K562 (cell line): ENCODE measurements around the gene DEGS2. TPM values are rescaled to one million over a fixed set of nuclear protein-coding genes. Genes with fewer than 3 reads are reported as not detected.

ENCODE experiments used
- BRF1 ChIP-seq: IDR thresholded peaks from 3 replicates; pipeline ENCODE4 v1.6.1; 2011; ENCODE audit warnings: borderline replicate concordance, mild to moderate bottlenecking; ENCODE audit not compliant: insufficient read length; ENCODE audit errors: extremely low read depth
- CHD2 ChIP-seq: IDR thresholded peaks from 2 replicates; pipeline ENCODE4 v1.6.1; 2011; ENCODE audit warnings: low read depth, low read length
- MAZ ChIP-seq, 2 experiments: fragments of 450-650 bp in 1 of 2; sonication (generic) in 1 of 2; formaldehyde crosslinking; IDR thresholded peaks in 1 of 2; conservative IDR thresholded peaks in 1 of 2; 2 replicates each; pipeline versions ENCODE4 v1.4.0 to v1.5.0; 2020; ENCODE audit warnings: mild to moderate bottlenecking in 1 of 2, missing genetic modification reagents in 1 of 2
- MCM3 ChIP-seq: fragments of 450-650 bp; IDR thresholded peaks from 2 replicates; pipeline ENCODE4 v1.6.1; 2016
- PHB ChIP-seq: fragments of 250-450 bp; sonication (Bioruptor Pico); IDR thresholded peaks from 2 replicates; pipeline ENCODE4 v1.5.0; 2021
- PHF21A ChIP-seq: fragments of 450-650 bp; IDR thresholded peaks from 2 replicates; pipeline ENCODE4 v1.6.1; 2017; ENCODE audit warnings: low read depth, borderline replicate concordance
- RBM17 ChIP-seq: fragments of 200-400 bp; formaldehyde crosslinking; IDR thresholded peaks from 2 replicates; pipeline ENCODE4 v1.6.1; 2017; ENCODE audit warnings: low read depth, mild to moderate bottlenecking, low read length, borderline replicate concordance
- ZNF134 ChIP-seq: fragments of 250-450 bp; sonication (Bioruptor Pico); conservative IDR thresholded peaks from 2 replicates; pipeline ENCODE4 v1.4.0; 2020
- ZNF184 ChIP-seq: sonication (generic); formaldehyde crosslinking; IDR thresholded peaks from 2 replicates; pipeline ENCODE4 v1.5.0; 2020; ENCODE audit warnings: missing genetic modification reagents
- ZNF23 ChIP-seq: fragments of 250-450 bp; sonication (Bioruptor Pico); IDR thresholded peaks from 2 replicates; pipeline ENCODE4 v1.4.0; 2020; ENCODE audit warnings: mild to moderate bottlenecking
- polyA plus RNA-seq, 8 experiments: library from polyadenylated mRNA; depleted of rRNA in 4 of 8; stranded (reverse) in 5 of 8; unstranded in 3 of 8; fragments of >200 nt; fragmentation: Nextera tagmentation in 2 of 8; fragmentation: Illumina TruSeq in 1 of 8; extraction: Ambion mirVana in 2 of 8; extraction: Trizol in 1 of 8; gene quantifications; 2 replicates each; pipeline versions ENCODE4 v1.2.1 to v1.2.3, GENCODE V29; 2011 to 2014; ENCODE audit warnings: inconsistent platforms in 1 of 8, missing spikeins in 1 of 8
- total RNA-seq, 7 experiments: library from RNA; depleted of rRNA in 6 of 7; stranded (reverse); fragments of >200 nt in 6 of 7; fragmentation: Illumina TruSeq in 2 of 7; extraction: Trizol in 2 of 7; gene quantifications; 2 replicates each; pipeline versions ENCODE4 v1.2.1 to v1.2.3, GENCODE V29; 2011 to 2021; ENCODE audit warnings: low replicate concordance in 1 of 7
- TF ChIP-seq, protein P1 (sequence below): fragments of 200-600 bp; sonication (generic); IDR thresholded peaks from one replicate; pipeline ENCODE4 v1.6.1; 2012; ENCODE audit warnings: mild to moderate bottlenecking, low read depth, low read length, inconsistent platforms
- TF ChIP-seq, protein P2 (sequence below), 2 experiments: fragments of 450-650 bp; conservative IDR thresholded peaks; 2 replicates each; pipeline ENCODE4 v1.6.1; 2017; ENCODE audit warnings: mild to moderate bottlenecking in 2 of 2, moderate library complexity in 2 of 2
- TF ChIP-seq, protein P3 (sequence below): sonication (generic); formaldehyde crosslinking; IDR thresholded peaks from 2 replicates; pipeline ENCODE4 v1.8.1; 2022; ENCODE audit warnings: missing genetic modification reagents

The DEGS2 gene
- total and polyA plus RNA-seq, 9 of the 15 experiments (the other 6 are each of a cell fraction or from before 2014, with no cell fraction given), result 0.22 to 2.9 (median 0.70) TPM

DNA sequence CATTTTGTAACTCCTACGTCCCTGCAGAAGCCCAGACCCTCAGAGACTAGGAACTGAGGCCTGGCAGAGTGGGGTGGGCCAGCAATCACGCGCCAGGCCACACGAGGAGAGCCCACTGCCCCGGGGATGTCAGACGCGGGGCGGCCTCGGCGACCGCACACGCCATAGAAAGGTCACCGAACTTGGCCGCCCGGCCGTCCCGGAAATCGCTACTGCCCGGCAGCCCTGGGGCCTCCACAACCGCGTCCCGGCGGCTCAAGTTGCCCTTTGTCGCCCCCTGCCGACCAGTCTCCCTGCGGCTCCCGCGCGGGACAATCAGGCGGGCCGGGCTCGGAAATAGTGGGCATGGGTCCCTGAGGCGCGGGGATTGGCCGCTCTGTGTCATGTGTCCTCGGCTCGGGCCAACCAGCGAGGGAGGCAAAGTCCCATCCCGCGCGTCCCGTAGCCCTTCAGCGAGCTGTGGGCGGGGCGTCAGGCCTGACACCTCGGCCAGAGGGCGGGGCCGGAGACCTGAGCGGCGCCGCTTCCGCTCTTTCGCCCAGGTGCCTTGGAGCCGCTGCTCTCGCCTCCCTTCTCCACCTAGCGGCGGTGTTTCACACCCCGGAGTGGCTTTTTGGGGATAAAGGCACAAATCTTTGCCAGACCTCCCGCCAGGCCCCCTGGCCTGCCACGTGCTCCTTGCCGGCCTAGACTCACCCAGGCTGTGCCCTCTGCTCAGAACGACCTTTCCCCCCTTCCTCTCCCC is 33.4 kb upstream of the DEGS2 start (continued):
- TF ChIP-seq PHF21A (peak; percentile 97), MAZ (CRISPR knock-in tag; conservative IDR thresholded peaks at IDR 0.05 in 1 of 2, IDR thresholded peaks at IDR 0.05 in 1 of 2) (peak; percentile 72 to 94; a peak in 3 of 4 replicates), RBM17 (no peak), PHB (no peak), ZNF23 (CRISPR knock-in tag) (no peak), ZNF134 (no peak), ZNF184 (CRISPR knock-in tag) (no peak), CHD2 (peak; percentile 67), MCM3 (no peak), BRF1 (no peak)
- TF ChIP-seq, protein P1, sequence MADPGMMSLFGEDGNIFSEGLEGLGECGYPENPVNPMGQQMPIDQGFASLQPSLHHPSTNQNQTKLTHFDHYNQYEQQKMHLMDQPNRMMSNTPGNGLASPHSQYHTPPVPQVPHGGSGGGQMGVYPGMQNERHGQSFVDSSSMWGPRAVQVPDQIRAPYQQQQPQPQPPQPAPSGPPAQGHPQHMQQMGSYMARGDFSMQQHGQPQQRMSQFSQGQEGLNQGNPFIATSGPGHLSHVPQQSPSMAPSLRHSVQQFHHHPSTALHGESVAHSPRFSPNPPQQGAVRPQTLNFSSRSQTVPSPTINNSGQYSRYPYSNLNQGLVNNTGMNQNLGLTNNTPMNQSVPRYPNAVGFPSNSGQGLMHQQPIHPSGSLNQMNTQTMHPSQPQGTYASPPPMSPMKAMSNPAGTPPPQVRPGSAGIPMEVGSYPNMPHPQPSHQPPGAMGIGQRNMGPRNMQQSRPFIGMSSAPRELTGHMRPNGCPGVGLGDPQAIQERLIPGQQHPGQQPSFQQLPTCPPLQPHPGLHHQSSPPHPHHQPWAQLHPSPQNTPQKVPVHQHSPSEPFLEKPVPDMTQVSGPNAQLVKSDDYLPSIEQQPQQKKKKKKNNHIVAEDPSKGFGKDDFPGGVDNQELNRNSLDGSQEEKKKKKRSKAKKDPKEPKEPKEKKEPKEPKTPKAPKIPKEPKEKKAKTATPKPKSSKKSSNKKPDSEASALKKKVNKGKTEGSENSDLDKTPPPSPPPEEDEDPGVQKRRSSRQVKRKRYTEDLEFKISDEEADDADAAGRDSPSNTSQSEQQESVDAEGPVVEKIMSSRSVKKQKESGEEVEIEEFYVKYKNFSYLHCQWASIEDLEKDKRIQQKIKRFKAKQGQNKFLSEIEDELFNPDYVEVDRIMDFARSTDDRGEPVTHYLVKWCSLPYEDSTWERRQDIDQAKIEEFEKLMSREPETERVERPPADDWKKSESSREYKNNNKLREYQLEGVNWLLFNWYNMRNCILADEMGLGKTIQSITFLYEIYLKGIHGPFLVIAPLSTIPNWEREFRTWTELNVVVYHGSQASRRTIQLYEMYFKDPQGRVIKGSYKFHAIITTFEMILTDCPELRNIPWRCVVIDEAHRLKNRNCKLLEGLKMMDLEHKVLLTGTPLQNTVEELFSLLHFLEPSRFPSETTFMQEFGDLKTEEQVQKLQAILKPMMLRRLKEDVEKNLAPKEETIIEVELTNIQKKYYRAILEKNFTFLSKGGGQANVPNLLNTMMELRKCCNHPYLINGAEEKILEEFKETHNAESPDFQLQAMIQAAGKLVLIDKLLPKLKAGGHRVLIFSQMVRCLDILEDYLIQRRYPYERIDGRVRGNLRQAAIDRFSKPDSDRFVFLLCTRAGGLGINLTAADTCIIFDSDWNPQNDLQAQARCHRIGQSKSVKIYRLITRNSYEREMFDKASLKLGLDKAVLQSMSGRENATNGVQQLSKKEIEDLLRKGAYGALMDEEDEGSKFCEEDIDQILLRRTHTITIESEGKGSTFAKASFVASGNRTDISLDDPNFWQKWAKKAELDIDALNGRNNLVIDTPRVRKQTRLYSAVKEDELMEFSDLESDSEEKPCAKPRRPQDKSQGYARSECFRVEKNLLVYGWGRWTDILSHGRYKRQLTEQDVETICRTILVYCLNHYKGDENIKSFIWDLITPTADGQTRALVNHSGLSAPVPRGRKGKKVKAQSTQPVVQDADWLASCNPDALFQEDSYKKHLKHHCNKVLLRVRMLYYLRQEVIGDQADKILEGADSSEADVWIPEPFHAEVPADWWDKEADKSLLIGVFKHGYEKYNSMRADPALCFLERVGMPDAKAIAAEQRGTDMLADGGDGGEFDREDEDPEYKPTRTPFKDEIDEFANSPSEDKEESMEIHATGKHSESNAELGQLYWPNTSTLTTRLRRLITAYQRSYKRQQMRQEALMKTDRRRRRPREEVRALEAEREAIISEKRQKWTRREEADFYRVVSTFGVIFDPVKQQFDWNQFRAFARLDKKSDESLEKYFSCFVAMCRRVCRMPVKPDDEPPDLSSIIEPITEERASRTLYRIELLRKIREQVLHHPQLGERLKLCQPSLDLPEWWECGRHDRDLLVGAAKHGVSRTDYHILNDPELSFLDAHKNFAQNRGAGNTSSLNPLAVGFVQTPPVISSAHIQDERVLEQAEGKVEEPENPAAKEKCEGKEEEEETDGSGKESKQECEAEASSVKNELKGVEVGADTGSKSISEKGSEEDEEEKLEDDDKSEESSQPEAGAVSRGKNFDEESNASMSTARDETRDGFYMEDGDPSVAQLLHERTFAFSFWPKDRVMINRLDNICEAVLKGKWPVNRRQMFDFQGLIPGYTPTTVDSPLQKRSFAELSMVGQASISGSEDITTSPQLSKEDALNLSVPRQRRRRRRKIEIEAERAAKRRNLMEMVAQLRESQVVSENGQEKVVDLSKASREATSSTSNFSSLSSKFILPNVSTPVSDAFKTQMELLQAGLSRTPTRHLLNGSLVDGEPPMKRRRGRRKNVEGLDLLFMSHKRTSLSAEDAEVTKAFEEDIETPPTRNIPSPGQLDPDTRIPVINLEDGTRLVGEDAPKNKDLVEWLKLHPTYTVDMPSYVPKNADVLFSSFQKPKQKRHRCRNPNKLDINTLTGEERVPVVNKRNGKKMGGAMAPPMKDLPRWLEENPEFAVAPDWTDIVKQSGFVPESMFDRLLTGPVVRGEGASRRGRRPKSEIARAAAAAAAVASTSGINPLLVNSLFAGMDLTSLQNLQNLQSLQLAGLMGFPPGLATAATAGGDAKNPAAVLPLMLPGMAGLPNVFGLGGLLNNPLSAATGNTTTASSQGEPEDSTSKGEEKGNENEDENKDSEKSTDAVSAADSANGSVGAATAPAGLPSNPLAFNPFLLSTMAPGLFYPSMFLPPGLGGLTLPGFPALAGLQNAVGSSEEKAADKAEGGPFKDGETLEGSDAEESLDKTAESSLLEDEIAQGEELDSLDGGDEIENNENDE, result no peak
- TF ChIP-seq, protein P2, sequence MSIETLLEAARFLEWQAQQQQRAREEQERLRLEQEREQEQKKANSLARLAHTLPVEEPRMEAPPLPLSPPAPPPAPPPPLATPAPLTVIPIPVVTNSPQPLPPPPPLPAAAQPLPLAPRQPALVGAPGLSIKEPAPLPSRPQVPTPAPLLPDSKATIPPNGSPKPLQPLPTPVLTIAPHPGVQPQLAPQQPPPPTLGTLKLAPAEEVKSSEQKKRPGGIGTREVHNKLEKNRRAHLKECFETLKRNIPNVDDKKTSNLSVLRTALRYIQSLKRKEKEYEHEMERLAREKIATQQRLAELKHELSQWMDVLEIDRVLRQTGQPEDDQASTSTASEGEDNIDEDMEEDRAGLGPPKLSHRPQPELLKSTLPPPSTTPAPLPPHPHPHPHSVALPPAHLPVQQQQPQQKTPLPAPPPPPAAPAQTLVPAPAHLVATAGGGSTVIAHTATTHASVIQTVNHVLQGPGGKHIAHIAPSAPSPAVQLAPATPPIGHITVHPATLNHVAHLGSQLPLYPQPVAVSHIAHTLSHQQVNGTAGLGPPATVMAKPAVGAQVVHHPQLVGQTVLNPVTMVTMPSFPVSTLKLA (conservative IDR thresholded peaks at IDR 0.05), result peak; percentile 72 to 73
- TF ChIP-seq, protein P3, sequence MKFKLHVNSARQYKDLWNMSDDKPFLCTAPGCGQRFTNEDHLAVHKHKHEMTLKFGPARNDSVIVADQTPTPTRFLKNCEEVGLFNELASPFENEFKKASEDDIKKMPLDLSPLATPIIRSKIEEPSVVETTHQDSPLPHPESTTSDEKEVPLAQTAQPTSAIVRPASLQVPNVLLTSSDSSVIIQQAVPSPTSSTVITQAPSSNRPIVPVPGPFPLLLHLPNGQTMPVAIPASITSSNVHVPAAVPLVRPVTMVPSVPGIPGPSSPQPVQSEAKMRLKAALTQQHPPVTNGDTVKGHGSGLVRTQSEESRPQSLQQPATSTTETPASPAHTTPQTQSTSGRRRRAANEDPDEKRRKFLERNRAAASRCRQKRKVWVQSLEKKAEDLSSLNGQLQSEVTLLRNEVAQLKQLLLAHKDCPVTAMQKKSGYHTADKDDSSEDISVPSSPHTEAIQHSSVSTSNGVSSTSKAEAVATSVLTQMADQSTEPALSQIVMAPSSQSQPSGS, result no peak
